HPDE6-E6E7 (cell line): Measurements from ENCODE around the gene P2RY2.
"Not testable (repeated sequence)": the region's sequence is repeated elsewhere in the genome, so short reads cannot be mapped to it uniquely, and the experiment has no call there.

Source experiments
- DNase-seq: peaks from one replicate; pipeline ENCODE4 v3.0.0; 2011; ENCODE audit warnings: missing footprints; ENCODE audit errors: extremely low spot score

P2RY2 gene

GRCh38 chr11:73266646-73267020 is 48.6 kb downstream of the P2RY2 start:
- no peak for DNase-seq

- DNase-seq: no peak
Measured at GRCh38 chr11:73267122-73267846, 49.2 kb downstream of the P2RY2 start.

GRCh38 chr11:73267906-73268540 is 49.9 kb downstream of the P2RY2 start:
- no peak for DNase-seq

GRCh38 chr11:73268671-73269271 is 50.7 kb downstream of the P2RY2 start:
- DNase-seq: no peak

GRCh38 chr11:73269459-73270015 is 51.5 kb downstream of the P2RY2 start:
- no peak for DNase-seq

- no peak for DNase-seq
Measured at GRCh38 chr11:73270016-73270854, 52.2 kb downstream of the P2RY2 start.

GRCh38 chr11:73270855-73271477 is 52.9 kb downstream of the P2RY2 start:
- no peak for DNase-seq

- DNase-seq: not testable (repeated sequence)
Measured at GRCh38 chr11:73271478-73271865, 53.4 kb downstream of the P2RY2 start.

- DNase-seq: peak; percentile 56
Measured at GRCh38 chr11:73271936-73272679, 54.0 kb downstream of the P2RY2 start, which contains the start of gene P2RY6. TSS of gene P2RY6 (plus strand) at chr11:73272338. CDS start at chr11:73296519, 24,181 bp downstream.

GRCh38 chr11:73272680-73273038 is 54.6 kb downstream of the P2RY2 start:
- DNase-seq: no peak

- DNase-seq: no peak
Measured at GRCh38 chr11:73273222-73273895, 55.3 kb downstream of the P2RY2 start.

GRCh38 chr11:73274191-73274590 is 56.1 kb downstream of the P2RY2 start:
- not testable (repeated sequence) for DNase-seq

GRCh38 chr11:73274722-73275380 is 56.8 kb downstream of the P2RY2 start:
- no peak for DNase-seq

GRCh38 chr11:73275381-73275750 is 57.3 kb downstream of the P2RY2 start:
- no peak for DNase-seq

GRCh38 chr11:73277467-73277866 is 59.4 kb downstream of the P2RY2 start:
- DNase-seq: no peak

GRCh38 chr11:73280626-73281025 is 62.5 kb downstream of the P2RY2 start:
- no peak for DNase-seq

- no peak for DNase-seq
Measured at GRCh38 chr11:73281201-73281741, 63.2 kb downstream of the P2RY2 start.

GRCh38 chr11:73281796-73282660 is 63.9 kb downstream of the P2RY2 start:
- no peak for DNase-seq
